DND-41 (cell line): Measurements from ENCODE around the gene MED22.

Experiments used
- ATAC-seq: fragments of 200-7000 bp; cut with Tn5 transposase; 3 replicates; pipeline ENCODE4 v1.9.1; 2021; ENCODE audit warnings: low read depth; ENCODE audit not compliant: insufficient read depth
- DNase-seq: peaks from one replicate; pipeline ENCODE4 v3.0.0-alpha.2; 2020
- H2AFZ ChIP-seq: 2 replicates; pipeline ENCODE4 v1.6.0; 2012; ENCODE audit warnings: low read depth, low read length
- H3K27ac ChIP-seq: 2 replicates; pipeline ENCODE4 v1.5.1; 2012; ENCODE audit warnings: low read length, inconsistent platforms
- H3K27me3 ChIP-seq: fragments of 200-600 bp; sonication (generic); 2 replicates; pipeline ENCODE4 v1.6.0; 2012; ENCODE audit warnings: low read length, mild to moderate bottlenecking, inconsistent platforms; ENCODE audit not compliant: insufficient read depth, poor library complexity
- H3K36me3 ChIP-seq: 2 replicates; pipeline ENCODE4 v1.5.1; 2012; ENCODE audit warnings: low read length, inconsistent platforms; ENCODE audit not compliant: insufficient read depth
- H3K4me1 ChIP-seq: 2 replicates; pipeline ENCODE4 v1.5.1; 2012; ENCODE audit warnings: mild to moderate bottlenecking, low read length; ENCODE audit not compliant: insufficient read depth
- H3K4me2 ChIP-seq: 2 replicates; pipeline ENCODE4 v1.6.0; 2012; ENCODE audit warnings: mild to moderate bottlenecking, moderate library complexity, low read length, inconsistent platforms; ENCODE audit not compliant: insufficient read depth
- H3K4me3 ChIP-seq, 2 experiments: fragments of 200-600 bp in 1 of 2; shearing (Covaris generic) in 1 of 2; 2 replicates each; pipeline ENCODE4 v1.5.1; 2012 to 2016; ENCODE audit warnings: inconsistent platforms in 2 of 2, low read length in 2 of 2, mild to moderate bottlenecking in 2 of 2, low read depth in 1 of 2, moderate library complexity in 1 of 2
- H3K79me2 ChIP-seq: 2 replicates; pipeline ENCODE4 v1.6.0; 2012; ENCODE audit warnings: low read length, inconsistent platforms; ENCODE audit not compliant: insufficient read depth
- H3K9ac ChIP-seq: 2 replicates; pipeline ENCODE4 v1.6.0; 2012; ENCODE audit warnings: low read depth, mild to moderate bottlenecking, inconsistent platforms, low read length, moderate library complexity
- H3K9me3 ChIP-seq: 2 replicates; pipeline ENCODE4 v1.5.1; 2012; ENCODE audit warnings: low read length, moderate library complexity, mild to moderate bottlenecking, inconsistent platforms; ENCODE audit not compliant: insufficient read depth, severe bottlenecking
- H4K20me1 ChIP-seq: 2 replicates; pipeline ENCODE4 v1.6.0; 2012; ENCODE audit warnings: low read length; ENCODE audit not compliant: insufficient read depth
- CTCF ChIP-seq: IDR thresholded peaks from 2 replicates; pipeline ENCODE4 v1.5.1; 2012; ENCODE audit warnings: borderline replicate concordance, low read length, moderate library complexity, mild to moderate bottlenecking; ENCODE audit not compliant: poor library complexity, severe bottlenecking; ENCODE audit errors: extremely low read depth
- EZH2 ChIP-seq: IDR thresholded peaks from 3 replicates; pipeline ENCODE4 v1.6.1; 2012; ENCODE audit warnings: borderline replicate concordance, low read depth, mild to moderate bottlenecking, moderate library complexity, low read length, inconsistent platforms; ENCODE audit not compliant: severe bottlenecking

Gene MED22

GRCh38 chr9:133333566-133333965, 14.4 kb downstream of the MED22 start:
- DNase-seq (no peak), ATAC-seq (no peak)
- no peaks in the 10 kb centered on the region for H3K27me3 ChIP-seq
- H3K9ac ChIP-seq: no peak overlapping the region
- no peak overlapping the region for H2AFZ ChIP-seq
- H3K4me2 ChIP-seq: peak overlapping the region; percentile 95; the same call in 1 of the 2 replicates
- TF ChIP-seq CTCF: no peak
- no peak for TF ChIP-seq EZH2
- H3K36me3 ChIP-seq: peaks cover 47% of the 10 kb centered on the region
- H3K4me3 ChIP-seq: no peak overlapping the region
- no peaks in the 10 kb centered on the region for H3K9me3 ChIP-seq
- H3K79me2 ChIP-seq: peaks cover 33% of the 10 kb centered on the region
- H4K20me1 ChIP-seq: peaks cover 41% of the 10 kb centered on the region
- peaks cover 30% of the 10 kb centered on the region for H3K4me1 ChIP-seq
- no peak overlapping the region for H3K27ac ChIP-seq

- TF ChIP-seq EZH2 (no peak), CTCF (no peak)
- ATAC-seq: no peak
- Histone ChIP-seq H4K20me1 (peaks cover 41% of the 10 kb centered on the region), H3K79me2 (peaks cover 33% of the 10 kb centered on the region), H3K9me3 (no peaks in the 10 kb centered on the region), H2AFZ (no peak overlapping the region), H3K4me1 (peaks cover 30% of the 10 kb centered on the region), H3K27me3 (no peaks in the 10 kb centered on the region), H3K9ac (no peak overlapping the region), H3K27ac (no peak overlapping the region), H3K36me3 (peaks cover 47% of the 10 kb centered on the region), H3K4me3 (no peak overlapping the region), H3K4me2 (peak overlapping the region; percentile 8; the same call in 1 of the 2 replicates)
- DNase-seq: no peak
These were observed 14.9 kb downstream of the MED22 start for GRCh38 chr9:133333011-133333410.

- Histone ChIP-seq H3K27ac (no peak overlapping the region), H3K79me2 (peaks cover 33% of the 10 kb centered on the region), H3K4me1 (peaks cover 30% of the 10 kb centered on the region), H3K4me3 (no peak overlapping the region), H3K9ac (no peak overlapping the region), H2AFZ (no peak overlapping the region), H3K4me2 (no peak overlapping the region), H3K36me3 (peaks cover 47% of the 10 kb centered on the region), H3K9me3 (no peaks in the 10 kb centered on the region), H3K27me3 (no peaks in the 10 kb centered on the region), H4K20me1 (peaks cover 41% of the 10 kb centered on the region)
- ATAC-seq (no peak), DNase-seq (no peak)
- TF ChIP-seq EZH2 (no peak), CTCF (no peak)
These were observed 15.6 kb downstream of the MED22 start for GRCh38 chr9:133332381-133332730.
